Activated gamma-delta T cell treated with anti-CD3 and anti-CD28 coated beads, Interleukin-2, amount 50 U/mL, for 16 hours (primary cell): ENCODE results near the gene PGBD5.

Experiments
- DNase-seq: peaks from one replicate; pipeline ENCODE4 v3.0.0-alpha.2; 2020; ENCODE audit warnings: low read depth

PGBD5 gene

GRCh38 chr1:230348386-230349019 is 77.6 kb downstream of the PGBD5 start:
- DNase-seq, result no peak

DNA sequence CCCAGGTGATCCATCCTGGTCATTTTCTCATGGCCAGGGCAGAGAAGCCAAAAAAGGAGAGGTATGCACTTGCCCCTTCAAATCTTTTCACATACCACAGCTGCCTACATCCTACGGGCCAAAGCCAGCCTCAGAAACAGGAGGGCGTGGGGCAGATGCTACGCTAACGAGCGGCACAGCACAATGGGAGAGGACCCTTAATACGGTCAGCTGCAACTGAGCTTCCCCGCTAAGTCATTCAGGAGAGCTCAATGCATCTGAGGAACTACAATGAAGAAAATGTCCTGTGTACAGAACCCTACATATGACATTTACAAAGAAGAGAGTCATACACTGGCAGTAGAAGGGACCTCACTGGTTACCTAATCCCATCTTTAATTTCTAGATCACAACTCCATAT is 78.2 kb downstream of the PGBD5 start:
- DNase-seq, result no peak

DNA sequence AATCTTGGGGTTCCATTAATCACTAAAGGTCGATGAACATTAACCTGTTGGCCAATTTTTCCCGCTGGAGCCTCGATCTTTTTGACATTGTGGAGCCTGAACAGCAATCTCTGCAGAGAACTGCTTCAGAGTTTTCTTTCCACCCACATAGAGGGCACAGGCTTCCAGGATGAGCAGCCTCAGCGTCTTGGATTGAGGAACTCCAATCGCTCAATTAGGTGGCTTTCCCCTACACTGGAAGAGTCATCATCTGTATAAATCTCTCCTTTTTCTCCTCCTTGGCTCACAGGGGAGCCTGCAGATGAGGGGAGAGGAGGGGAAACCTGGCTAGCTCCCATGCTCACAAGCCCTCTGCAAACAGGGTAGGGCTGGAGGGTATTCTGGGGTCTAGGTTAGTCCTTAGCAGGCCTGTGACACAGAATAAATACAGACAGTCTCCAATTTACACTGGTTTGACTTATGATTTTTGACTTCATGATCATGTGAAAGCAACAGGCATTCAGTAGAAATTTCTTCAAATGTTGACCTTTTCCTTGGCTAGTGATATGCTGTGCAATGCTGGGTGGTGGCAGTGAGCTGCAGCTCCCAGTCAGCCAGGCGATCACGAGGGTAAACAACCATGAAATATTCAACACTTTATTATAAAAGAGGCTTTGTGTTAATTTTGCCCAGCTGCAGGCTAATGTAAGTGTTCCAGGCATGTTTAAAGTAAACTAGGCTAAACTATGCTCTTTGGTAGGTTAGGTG is 80.8 kb downstream of the PGBD5 start:
- DNase-seq, result no peak

- DNase-seq, result no peak
These were observed 83.4 kb downstream of the PGBD5 start for GRCh38 chr1:230342699-230343098.

DNA sequence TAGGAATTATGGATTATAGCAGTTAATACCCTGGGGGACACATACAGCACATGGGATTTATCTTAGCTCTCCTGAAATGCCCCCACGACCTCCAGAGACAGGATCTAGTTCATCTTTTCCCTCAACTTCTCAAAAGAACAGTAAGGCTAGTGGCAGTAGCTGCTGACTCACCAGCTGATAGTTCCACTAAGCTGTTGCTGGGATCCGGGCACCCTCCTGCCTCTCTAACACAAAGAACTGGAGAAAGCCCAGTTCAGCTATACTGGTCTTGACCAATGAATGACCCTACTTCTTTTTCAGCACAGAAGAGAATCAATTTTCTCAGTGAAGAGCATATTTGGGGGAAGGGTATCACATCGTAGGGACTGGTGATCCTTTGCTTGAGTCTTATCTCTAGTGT is 84.1 kb downstream of the PGBD5 start:
- DNase-seq, result no peak

GRCh38 chr1:230341162-230341546 is 85.0 kb downstream of the PGBD5 start:
- DNase-seq, result no peak

DNA sequence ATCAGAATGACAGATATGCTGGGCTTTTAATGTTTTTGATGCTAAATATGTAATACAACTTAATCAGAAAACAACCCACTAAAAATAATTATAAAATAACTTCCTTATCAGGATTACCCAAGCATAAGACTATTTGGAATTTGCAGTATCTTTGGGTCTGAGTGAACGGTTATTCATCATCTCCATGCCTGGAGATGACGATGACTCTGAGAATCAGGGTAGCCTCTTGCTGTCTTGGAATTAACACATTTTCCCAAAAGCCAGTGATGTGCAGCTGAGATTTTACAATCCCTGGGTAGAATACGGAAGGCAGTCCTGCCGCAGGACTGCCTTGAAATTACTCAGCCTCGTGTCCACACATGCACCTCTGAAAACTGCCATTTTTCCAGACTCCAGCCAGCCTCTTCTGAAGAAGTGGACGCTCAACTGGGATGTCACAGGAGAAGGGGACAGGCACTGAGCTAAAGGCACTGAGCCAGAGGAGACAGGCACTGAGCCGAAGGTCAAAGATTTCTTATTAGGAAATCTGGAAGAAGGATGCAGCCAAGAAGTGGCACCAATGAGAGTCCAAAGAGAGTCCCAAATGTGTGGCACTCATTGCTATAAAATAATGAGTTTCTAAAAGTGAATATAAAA is 85.5 kb downstream of the PGBD5 start:
- DNase-seq, result no peak

DNA sequence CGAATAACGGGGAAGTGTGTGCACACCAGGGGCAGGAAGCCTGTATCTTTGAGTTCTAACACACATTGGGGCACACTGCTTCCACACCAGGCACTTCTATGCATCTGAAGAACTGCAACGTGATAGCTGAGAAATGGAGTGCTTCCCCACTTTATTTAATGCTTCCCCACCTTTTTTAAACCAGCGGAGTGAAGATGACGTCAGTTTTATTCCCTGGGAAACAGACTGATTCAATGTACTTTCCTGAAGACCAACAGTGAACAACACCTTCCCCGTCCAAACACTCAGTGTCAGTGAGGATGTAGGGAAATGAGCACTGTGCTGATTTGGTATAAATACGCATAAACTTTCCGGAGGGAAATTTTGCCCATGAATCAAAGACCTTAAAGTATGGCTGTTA is 87.1 kb downstream of the PGBD5 start:
- DNase-seq, result no peak

DNA sequence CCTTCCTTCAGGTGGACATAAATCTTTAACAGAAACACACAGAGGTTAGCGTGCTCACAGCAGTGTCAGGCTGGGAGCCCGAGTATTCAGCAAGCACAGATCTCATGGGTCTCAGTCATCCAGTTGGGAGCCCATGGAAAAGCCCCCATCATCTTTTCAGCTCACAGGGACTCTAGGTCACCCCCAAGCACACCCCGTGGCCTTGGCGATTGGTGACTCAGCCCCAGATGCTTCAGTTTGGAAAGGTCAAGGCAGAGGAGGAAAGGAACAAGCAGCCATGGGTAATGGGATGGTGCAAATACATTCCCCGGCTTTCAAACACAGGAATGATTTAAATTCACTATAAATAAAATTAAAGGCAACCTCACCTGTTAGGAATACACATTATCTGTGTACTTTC is 88.9 kb downstream of the PGBD5 start:
- no peak for DNase-seq

DNA sequence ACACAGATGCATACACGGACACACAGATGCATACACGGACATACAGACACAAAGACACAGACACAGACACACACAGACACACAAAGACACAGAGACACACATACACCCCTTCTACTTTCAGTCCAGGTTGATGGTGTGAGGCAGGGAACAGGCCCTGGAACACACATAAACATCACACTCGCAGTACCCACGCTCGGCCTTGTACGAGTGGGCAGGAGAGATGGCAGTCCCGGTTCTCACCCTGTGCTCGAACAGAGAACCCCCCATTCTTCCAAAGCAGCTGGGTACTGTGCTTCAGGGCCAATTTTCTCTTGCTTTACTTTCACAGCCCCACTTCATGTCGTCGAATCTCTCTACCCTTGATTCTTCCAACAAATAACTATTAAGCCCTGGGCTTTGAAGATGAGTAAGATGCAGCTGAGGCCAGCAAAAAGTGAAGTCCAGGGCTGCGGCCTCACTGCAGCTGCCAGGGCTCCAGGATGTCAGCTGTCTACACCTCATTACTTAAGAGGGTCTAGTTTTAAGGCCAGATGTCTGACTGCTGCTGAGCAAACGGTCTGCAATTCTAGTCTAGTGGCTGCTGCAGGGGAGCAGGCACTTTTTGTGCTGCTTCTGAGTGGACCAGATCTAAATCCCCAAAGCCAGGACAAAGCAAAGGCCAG is 90.1 kb downstream of the PGBD5 start:
- DNase-seq, result no peak

DNA sequence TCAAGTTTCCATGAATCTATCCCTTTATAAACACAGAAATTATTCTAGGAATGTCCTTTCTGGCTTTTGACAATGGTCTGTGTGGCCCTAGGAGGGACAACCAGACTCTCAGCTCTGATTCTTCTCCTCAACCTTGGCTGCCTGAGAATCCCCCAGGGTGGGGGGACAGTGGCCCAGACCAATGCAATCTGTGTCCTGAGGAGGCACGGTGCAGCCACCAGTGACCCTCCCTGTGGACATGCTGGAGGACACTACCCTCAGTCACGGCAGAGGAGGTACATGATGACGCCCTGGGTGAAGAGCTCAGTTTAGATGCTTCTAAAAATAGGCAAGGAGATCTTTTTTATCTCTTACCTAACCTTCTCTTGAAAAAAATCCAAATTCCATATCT is 91.7 kb downstream of the PGBD5 start:
- no peak for DNase-seq

DNA sequence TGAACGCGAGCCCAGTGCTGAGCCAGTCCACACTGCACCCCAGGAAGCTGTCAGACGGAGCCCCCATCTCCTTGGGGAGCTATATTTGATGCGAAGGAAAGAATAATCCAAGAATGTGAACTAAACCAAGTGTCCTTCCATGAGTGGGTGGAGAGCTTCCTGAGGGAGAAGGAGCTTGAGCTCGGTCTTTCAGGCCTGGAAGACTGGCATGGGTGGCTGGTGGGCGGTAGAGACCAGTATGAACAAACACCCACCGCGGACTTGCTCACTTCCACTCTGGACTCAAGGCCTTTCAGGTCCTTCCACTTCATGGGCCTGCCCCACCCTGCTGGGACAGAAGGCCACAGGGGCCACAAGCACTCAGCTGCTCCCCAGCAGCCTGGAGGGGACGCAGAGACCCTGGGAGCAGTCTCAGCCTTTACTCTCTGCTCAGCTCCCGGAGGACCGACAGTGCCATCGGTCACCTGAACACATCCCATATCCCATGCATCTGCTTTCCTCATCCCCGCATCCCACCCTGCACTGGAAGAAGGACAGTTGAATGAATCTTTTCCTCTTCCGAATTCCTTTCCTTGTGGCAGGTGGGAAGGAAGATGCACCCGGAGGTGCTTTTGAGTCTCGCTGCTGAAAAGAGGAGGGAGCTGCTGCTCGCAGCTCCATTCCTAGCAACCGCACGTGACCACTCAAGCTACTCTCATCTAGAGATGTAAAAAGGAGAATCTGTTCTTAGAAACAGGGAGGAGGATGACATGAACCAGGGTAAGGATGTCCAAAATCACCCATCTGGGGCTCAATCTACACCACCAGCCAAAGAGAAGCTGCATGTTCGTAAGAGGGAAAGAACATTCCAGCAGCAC is 92.3 kb downstream of the PGBD5 start:
- no peak for DNase-seq

GRCh38 chr1:230332575-230333066 is 93.5 kb downstream of the PGBD5 start:
- DNase-seq, result no peak

- no peak for DNase-seq
These were observed 94.1 kb downstream of the PGBD5 start for GRCh38 chr1:230332061-230332460.

DNA sequence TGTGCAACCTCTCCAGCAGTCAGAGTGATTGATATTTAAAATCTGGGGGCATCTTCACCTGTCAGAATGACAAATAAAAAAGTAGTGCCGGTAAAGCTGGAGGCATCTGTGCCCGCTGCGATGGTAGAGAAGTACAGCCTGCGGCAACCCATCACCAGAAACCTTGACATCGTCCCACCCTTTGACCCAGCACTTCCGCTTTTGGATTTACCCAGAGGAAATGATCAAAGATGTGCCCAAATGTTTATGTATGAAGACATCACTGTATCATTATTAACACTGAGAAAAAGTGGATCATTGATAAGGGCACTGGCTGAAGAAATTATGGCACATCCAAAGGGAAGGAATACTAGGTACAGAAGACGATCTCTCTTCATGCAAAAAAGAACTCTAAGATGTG is 96.0 kb downstream of the PGBD5 start:
- no peak for DNase-seq

DNA sequence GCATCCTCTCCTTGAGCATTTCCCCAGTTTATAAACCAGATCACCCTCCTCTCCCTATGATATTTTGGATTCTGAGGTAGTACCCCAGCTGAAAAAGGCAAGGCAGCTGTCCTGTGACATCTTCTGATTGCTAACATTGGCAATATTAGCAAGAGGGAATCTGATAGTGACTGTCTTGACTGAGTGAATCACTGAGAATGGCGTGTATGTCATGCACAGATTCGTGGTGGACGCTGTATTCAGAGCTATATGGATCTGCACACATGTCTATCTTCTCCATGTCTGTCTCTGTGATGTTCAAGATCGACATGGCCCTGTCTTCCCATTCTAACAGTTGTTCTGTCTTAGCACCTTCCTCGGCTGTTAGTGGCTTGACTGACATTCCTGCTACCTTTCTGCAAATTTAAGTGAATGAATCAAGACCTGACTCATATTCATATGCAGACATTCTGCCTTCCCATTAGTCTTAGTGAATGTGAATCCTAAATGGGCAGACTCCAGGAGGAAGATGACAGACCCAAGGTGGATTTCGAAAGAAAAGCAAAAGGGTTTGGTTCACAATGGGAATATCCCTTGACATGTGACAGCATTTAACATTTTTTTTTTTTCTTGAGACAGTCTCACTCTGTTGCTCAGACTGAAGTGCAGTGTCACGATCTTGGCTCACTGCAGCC is 97.7 kb downstream of the PGBD5 start:
- DNase-seq, result no peak

DNA sequence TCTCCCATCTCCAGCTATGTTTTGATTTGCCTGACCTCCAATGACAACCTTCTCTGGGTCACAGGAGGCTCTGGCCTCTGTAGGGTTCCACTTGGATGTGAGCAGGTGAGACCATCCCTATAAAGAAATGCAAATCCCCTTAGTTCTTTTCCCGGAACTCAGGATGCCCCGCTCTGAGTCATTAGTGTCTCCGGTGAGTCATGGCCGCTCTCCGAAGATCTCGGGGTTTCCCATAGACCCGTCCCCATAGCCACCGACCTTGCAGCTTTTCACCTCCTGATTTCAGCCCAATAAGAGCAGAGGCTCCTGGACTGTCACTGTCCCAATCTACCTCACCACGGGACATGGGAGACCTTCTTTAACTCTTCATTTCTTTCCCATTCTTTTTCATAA is 98.2 kb downstream of the PGBD5 start:
- no peak for DNase-seq

DNA sequence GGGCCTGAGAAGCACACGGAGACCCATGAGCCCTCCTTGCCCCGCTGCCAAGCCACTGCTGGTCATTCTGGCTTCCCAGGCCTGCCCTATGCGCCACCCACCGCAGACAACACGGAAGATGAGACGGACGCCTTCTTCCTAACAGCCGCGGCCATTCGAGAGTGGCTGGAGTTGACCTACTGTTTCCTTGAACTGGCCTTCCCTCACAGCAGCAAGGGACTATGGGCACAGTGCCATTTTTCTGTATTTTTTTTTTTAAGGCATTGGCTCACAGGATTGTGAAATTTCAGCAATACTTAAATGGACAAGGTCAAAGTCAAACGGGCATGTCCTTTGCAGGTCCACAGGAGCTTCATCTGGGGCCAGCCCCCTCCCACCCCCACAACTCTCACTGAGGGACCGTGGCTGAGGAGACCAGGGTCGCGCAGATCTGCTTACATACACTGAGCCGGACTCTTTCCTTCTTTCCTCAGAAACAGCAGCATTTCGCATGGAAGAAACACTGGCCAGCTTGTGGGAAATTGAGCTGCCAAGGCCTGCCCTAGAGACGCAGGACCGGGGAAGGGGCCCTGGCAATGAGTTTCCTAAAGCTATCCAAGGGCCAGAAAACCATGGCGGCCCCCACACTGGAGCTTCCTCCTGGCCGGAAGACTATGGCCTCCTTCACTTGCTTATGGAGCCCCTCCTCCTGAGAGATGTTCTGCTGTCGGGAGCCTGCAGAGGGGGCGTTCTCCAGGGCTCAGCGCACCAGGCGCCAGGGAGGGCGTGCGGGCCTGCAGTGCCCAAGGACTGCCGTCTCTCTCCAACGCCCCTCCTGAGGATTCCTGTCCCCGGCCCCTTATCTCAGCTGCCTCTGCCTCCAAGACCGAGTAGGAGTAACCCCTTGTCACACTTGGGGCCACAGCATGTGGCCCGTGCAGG is 98.9 kb downstream of the PGBD5 start:
- no peak for DNase-seq

DNA sequence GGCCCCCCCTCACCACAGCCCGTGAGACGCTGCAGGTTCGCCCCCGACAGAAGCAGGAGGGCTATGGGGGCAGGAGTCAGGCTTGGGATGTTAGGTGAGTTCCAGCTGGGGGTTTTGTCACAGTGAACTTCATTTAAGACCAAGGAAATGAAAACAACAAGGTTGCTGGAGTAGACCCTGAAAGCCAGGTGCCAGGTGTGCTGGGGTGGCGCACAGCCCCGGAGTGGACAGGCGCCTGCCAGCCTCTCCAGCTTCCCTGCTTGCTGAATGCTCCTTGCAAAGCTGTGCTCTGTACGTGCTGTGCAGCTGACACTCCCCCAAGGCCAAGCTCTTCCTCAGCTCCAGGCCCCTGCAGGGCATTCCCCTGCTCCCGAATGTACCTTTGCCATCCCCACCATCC is 102.4 kb downstream of the PGBD5 start:
- no peak for DNase-seq

DNA sequence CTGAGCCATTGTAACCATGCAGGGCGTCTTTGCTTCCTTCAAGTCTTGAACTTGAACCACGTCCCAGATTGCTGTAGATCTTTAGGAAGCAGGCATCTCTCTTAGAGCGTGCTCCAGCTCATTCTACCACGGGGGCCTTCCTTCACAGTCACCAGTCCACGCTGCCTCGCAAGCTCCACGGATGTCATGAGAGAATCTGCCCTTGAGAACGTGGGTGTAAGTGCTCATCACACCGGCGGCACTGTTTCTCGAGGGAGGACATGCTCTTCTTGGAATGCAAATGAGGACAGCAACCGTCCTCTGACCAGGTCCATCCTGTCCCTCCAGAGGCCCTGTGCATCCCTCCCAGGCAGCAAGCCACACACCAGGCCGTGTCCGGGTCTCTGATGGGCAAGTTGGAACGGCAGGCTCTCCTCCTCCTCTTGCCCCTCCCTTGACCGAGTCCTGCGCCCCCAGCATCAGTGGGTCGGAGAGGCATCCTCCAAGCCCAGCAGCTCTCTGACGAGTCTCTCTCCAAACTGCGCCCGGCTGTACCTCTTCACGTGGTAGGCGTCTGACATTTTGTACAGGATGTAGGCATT is 103.1 kb downstream of the PGBD5 start:
- no peak for DNase-seq
